IMR-90 (cell line): ENCODE data around the gene VASN. TPM values are rescaled to one million over a fixed set of nuclear protein-coding genes. Genes with fewer than 3 reads are reported as not detected.

ENCODE experiments used
- ATAC-seq: fragments of 200-7000 bp; cut with Tn5 transposase; 2 replicates; pipeline ENCODE4 v1.9.1; 2020; ENCODE audit warnings: low read depth, mild to moderate bottlenecking, moderate library complexity
- BruUV-seq: library from RNA; stranded (reverse); fragments of 400-500 nt; replicated peaks from 2 replicates; lab custom pipeline; 2021; lab: Mats Ljungman, UMichigan
- CTCF ChIA-PET: fragments of 300-600 bp; formaldehyde crosslinking; extraction: SDS; loops from one replicate; lab custom pipeline; 2021; ENCODE audit warnings: antibody characterized with exemption; lab: Yijun Ruan, JAX
- POLR2A ChIA-PET: fragments of 300-600 bp; sonication (Branson Sonifier 250); formaldehyde crosslinking; loops from one replicate; lab custom pipeline; 2022; ENCODE audit warnings: antibody characterized with exemption; ENCODE audit not compliant: unreplicated experiment; lab: Charles Lee
- DNase-seq: peaks from one replicate; pipeline ENCODE4 v3.0.0; 2013
- H2AFZ ChIP-seq: replicated peaks from 2 replicates; pipeline ENCODE3; 2013; ENCODE audit warnings: low read length, mild to moderate bottlenecking; ENCODE audit not compliant: poor library complexity
- H2AK5ac ChIP-seq: 2 replicates; pipeline ENCODE4 v1.6.1; 2013; ENCODE audit warnings: low read depth, low read length, inconsistent platforms
- H2AK9ac ChIP-seq: replicated peaks from 2 replicates; pipeline ENCODE3; 2013; ENCODE audit warnings: mild to moderate bottlenecking, low read depth, low read length, moderate library complexity; ENCODE audit not compliant: poor library complexity
- H2BK120ac ChIP-seq: 2 replicates; pipeline ENCODE4 v1.6.1; 2013; ENCODE audit warnings: low read depth, low read length, inconsistent platforms
- H2BK15ac ChIP-seq: 3 replicates; pipeline ENCODE4 v1.6.1; 2013; ENCODE audit warnings: low read depth, low read length, inconsistent platforms
- H2BK20ac ChIP-seq: 2 replicates; pipeline ENCODE4 v1.6.1; 2013; ENCODE audit warnings: low read depth, mild to moderate bottlenecking, inconsistent platforms, low read length, moderate library complexity
- H2BK5ac ChIP-seq: 2 replicates; pipeline ENCODE4 v1.6.1; 2013; ENCODE audit warnings: mild to moderate bottlenecking, low read depth, low read length, inconsistent platforms; ENCODE audit not compliant: poor library complexity, severe bottlenecking
- H3K14ac ChIP-seq: replicated peaks from 2 replicates; pipeline ENCODE4 v1.6.1; 2013; ENCODE audit warnings: low read depth, low read length, inconsistent platforms
- H3K18ac ChIP-seq: 2 replicates; pipeline ENCODE4 v1.6.1; 2013; ENCODE audit warnings: low read depth, low read length, control low read depth
- H3K23ac ChIP-seq: 2 replicates; pipeline ENCODE4 v1.6.1; 2013; ENCODE audit warnings: low read depth, low read length, inconsistent platforms
- H3K27ac ChIP-seq: 2 replicates; pipeline ENCODE4 v1.5.1; 2013; ENCODE audit warnings: mild to moderate bottlenecking, control low read depth, low read length; ENCODE audit not compliant: insufficient read depth
- H3K27me3 ChIP-seq: 2 replicates; pipeline ENCODE4 v1.6.1; 2013; ENCODE audit warnings: low read length; ENCODE audit not compliant: control insufficient read depth, insufficient read depth
- H3K36me3 ChIP-seq: 2 replicates; pipeline ENCODE4 v1.6.1; 2013; ENCODE audit warnings: low read length, mixed read lengths; ENCODE audit not compliant: control insufficient read depth, insufficient read depth
- H3K4ac ChIP-seq: 2 replicates; pipeline ENCODE4 v1.6.1; 2013; ENCODE audit warnings: low read depth, low read length, inconsistent platforms
- H3K4me1 ChIP-seq: 2 replicates; pipeline ENCODE4 v1.6.1; 2013; ENCODE audit warnings: low read length, mixed read lengths; ENCODE audit not compliant: control insufficient read depth, insufficient read depth
- H3K4me2 ChIP-seq: 2 replicates; pipeline ENCODE4 v1.6.1; 2013; ENCODE audit warnings: low read depth, mild to moderate bottlenecking, control low read depth, low read length, moderate library complexity
- H3K4me3 ChIP-seq: 2 replicates; pipeline ENCODE4 v1.5.1; 2013; ENCODE audit warnings: low read depth, mild to moderate bottlenecking, control low read depth, low read length, moderate library complexity; ENCODE audit not compliant: insufficient read depth
- H3K56ac ChIP-seq: 2 replicates; pipeline ENCODE4 v1.6.1; 2013; ENCODE audit warnings: low read length, inconsistent platforms; ENCODE audit not compliant: insufficient read depth; ENCODE audit errors: extremely low read depth
- H3K79me1 ChIP-seq, 2 experiments: 2 replicates each; pipeline ENCODE4 v1.6.1; 2013; ENCODE audit warnings: low read length in 2 of 2, inconsistent platforms in 1 of 2, low read depth in 1 of 2
- H3K9ac ChIP-seq: 2 replicates; pipeline ENCODE4 v1.6.1; 2013; ENCODE audit warnings: low read depth, low read length, control low read depth
- H3K9me1 ChIP-seq: 2 replicates; pipeline ENCODE4 v1.6.1; 2013; ENCODE audit warnings: low read length, inconsistent platforms; ENCODE audit not compliant: insufficient read depth
- H3K9me3 ChIP-seq: 2 replicates; pipeline ENCODE4 v1.6.1; 2013; ENCODE audit warnings: low read length; ENCODE audit not compliant: control insufficient read depth, insufficient read depth
- H4K20me1 ChIP-seq: 2 replicates; pipeline ENCODE4 v1.6.1; 2013; ENCODE audit warnings: low read length, inconsistent platforms; ENCODE audit not compliant: insufficient read depth
- H4K5ac ChIP-seq: 2 replicates; pipeline ENCODE4 v1.6.1; 2013; ENCODE audit warnings: mild to moderate bottlenecking, low read depth, low read length, control low read depth
- H4K8ac ChIP-seq, 2 experiments: 2 replicates each; pipeline ENCODE4 v1.6.1; 2013; ENCODE audit warnings: low read depth in 2 of 2, low read length in 2 of 2, control low read depth in 1 of 2, inconsistent platforms in 1 of 2
- H4K91ac ChIP-seq: 2 replicates; pipeline ENCODE4 v1.6.1; 2013; ENCODE audit warnings: low read depth, low read length, inconsistent platforms; ENCODE audit not compliant: insufficient read depth
- BHLHE40 ChIP-seq: fragments of 150-350 bp; IDR thresholded peaks from 2 replicates; pipeline ENCODE4 v1.6.1; 2016; ENCODE audit warnings: mild to moderate bottlenecking, low read depth, low read length
- CEBPB ChIP-seq: IDR thresholded peaks from 2 replicates; pipeline ENCODE4 v1.6.1; 2012; ENCODE audit warnings: low read depth, low read length, improper control_type of control experiment
- ELK1 ChIP-seq: fragments of 150-350 bp; IDR thresholded peaks from 2 replicates; pipeline ENCODE4 v1.6.1; 2016; ENCODE audit warnings: low read depth, mild to moderate bottlenecking, low read length, moderate library complexity, borderline replicate concordance
- MXI1 ChIP-seq: IDR thresholded peaks from 2 replicates; pipeline ENCODE4 v1.6.1; 2012; ENCODE audit warnings: low read depth, mild to moderate bottlenecking, low read length, moderate library complexity, borderline replicate concordance
- POLR2A ChIP-seq: IDR thresholded peaks from 2 replicates; pipeline ENCODE4 v1.6.1; 2012; ENCODE audit warnings: mild to moderate bottlenecking, low read depth, low read length
- RAD21 ChIP-seq: IDR thresholded peaks from 2 replicates; pipeline ENCODE4 v1.6.1; 2012; ENCODE audit warnings: low read length, improper control_type of control experiment
- WGBS, 2 experiments: methylation state at CpG; one replicate each; pipeline versions ENCODE4 v1.1.5 to v1.1.7; 2013; ENCODE audit warnings: missing lambda C conversion rate in 2 of 2; ENCODE audit not compliant: insufficient read length in 1 of 2; ENCODE audit errors: extremely low coverage in 2 of 2; 5-methylcytosine and 5-hydroxymethylcytosine counted together
- dilution Hi-C: fragments of 300-500 bp; cut with HindIII; formaldehyde crosslinking; loops from one replicate; pipeline ENCODE4 v1.14.3; 2018; ENCODE audit warnings: low sequenced_read_pairs; ENCODE audit not compliant: unreplicated experiment
- in situ Hi-C: fragments of 300-500 bp; cut with MboI; formaldehyde crosslinking; loops from 3 replicates; pipeline ENCODE4 v1.14.3; 2019; ENCODE audit warnings: low sequenced_read_pairs, inconsistent platforms, mixed read lengths
- intact Hi-C: fragments of 100-400 bp; cut with micrococcal nuclease; formaldehyde crosslinking; loops from 2 replicates; pipeline ENCODE4 v1.10.0; 2022
- polyA plus RNA-seq, 3 experiments: library from polyadenylated mRNA; depleted of rRNA; stranded (reverse); fragments of >200 nt; gene quantifications; 2 replicates each; pipeline ENCODE4 v1.2.3, GENCODE V29; 2012; ENCODE audit warnings: low replicate concordance in 1 of 3
- total RNA-seq: library from RNA; depleted of rRNA; stranded (reverse); fragments of >200 nt; gene quantifications from 2 replicates; pipeline ENCODE4 v1.2.3, GENCODE V29; 2012

Gene VASN
- total and polyA plus RNA-seq, 2 of the 4 experiments (the other 2 are of a cell fraction) = 9.3 to 87.2 TPM

DNA sequence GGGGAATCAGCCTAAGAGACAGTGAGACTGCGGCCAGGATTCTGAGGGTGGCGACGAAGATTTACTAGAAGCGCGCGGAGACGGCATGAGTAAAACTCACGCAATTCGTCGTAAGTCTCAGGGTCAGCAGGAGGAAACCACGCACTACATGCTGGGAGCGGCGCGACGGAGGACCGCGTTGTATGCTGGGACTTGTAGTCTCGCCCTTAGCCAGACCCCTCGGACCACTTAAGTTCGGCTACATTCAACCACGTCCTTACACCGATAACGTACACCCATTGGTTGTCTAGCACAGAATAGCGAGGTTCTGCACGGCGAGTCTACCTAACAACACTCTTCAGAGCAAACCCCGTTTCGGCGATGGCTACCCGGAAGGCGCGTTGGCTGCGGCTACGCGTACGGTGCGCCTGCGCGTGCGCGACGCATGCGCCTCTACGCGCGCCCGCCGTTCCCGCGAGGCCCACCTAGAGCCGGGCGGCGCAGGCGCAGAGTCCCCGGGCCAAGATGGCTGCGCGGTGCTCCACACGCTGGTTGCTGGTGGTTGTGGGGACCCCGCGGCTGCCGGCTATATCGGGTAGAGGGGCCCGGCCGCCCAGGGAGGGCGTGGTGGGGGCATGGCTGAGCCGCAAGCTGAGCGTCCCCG, 53.9 kb downstream of the VASN start, which contains the start of gene DNAJA3:
Gene DNAJA3 (plus strand): TSS at position 491 of the 643 bp plus-strand sequence. CDS start 14 bp downstream, at position 505.
- peak within 1 kb of the TSS; percentile 100 for H3K14ac ChIP-seq
- peak within 1 kb of the TSS; percentile 91 for H3K27ac ChIP-seq
- TSS peak; percentile 95 for BruUV-seq
- H2AFZ ChIP-seq = peak within 1 kb of the TSS; percentile 100
- H3K4ac ChIP-seq = peak within 1 kb of the TSS; percentile 99
- H3K79me1 ChIP-seq = peaks cover 13 to 41% of the 10 kb centered on the region in 2 experiments; a peak in 3 of 4 replicates
- peak within 1 kb of the TSS; percentile 96 for H3K18ac ChIP-seq
- peak within 1 kb of the TSS; percentile 100 for H3K56ac ChIP-seq
- WGBS, 2 experiments = 0% methylated on average over 4 of the region's 68 CpGs; no CpG with 5 or more reads in 1 of the 2 experiments
- H2BK5ac ChIP-seq = peak within 1 kb of the TSS; percentile 99
- DNase-seq = peak; percentile 96
- H3K9ac ChIP-seq = peak within 1 kb of the TSS; percentile 97
- peaks cover 5% of the 10 kb centered on the region; the same call in 1 of the 2 replicates for H3K4me1 ChIP-seq
- peak within 1 kb of the TSS; percentile 100 for H3K23ac ChIP-seq
- dilution Hi-C loops = no loop called here
- peaks cover 16% of the 10 kb centered on the region; the same call in 1 of the 2 replicates for H4K20me1 ChIP-seq
- POLR2A ChIA-PET = no interaction called here
- TF ChIP-seq ELK1 = no peak
- TF ChIP-seq BHLHE40 = no peak
- peak; percentile 77 for TF ChIP-seq CEBPB
- TF ChIP-seq RAD21 = 0 out of 2 replicates have a peak, but pooled peaks have one; percentile 9
- peak; percentile 92 for TF ChIP-seq POLR2A
- TF ChIP-seq MXI1 = peak; percentile 81
- peak; percentile 97 for ATAC-seq
- peak within 1 kb of the TSS; percentile 99 for H2AK5ac ChIP-seq
- H3K36me3 ChIP-seq = peaks cover 1% of the 10 kb centered on the region
- H3K9me1 ChIP-seq = peaks cover 16% of the 10 kb centered on the region
- H3K4me3 ChIP-seq = peak within 1 kb of the TSS; percentile 61
- no peaks in the 10 kb centered on the region for H3K9me3 ChIP-seq
- peak within 1 kb of the TSS; percentile 98 for H4K5ac ChIP-seq
- H3K27me3 ChIP-seq = no peaks in the 10 kb centered on the region
- H2AK9ac ChIP-seq = peak within 1 kb of the TSS; percentile 99
- intact Hi-C loops = no loop called here
- peak within 1 kb of the TSS; percentile 92 for H2BK20ac ChIP-seq
- H4K91ac ChIP-seq = peak within 1 kb of the TSS; percentile 100
- in situ Hi-C loops = no loop called here
- peak within 1 kb of the TSS; percentile 96 for H3K4me2 ChIP-seq
- peak within 1 kb of the TSS; percentile 89 to 100 for H4K8ac ChIP-seq
- H2BK15ac ChIP-seq = peak within 1 kb of the TSS; percentile 100
- H2BK120ac ChIP-seq = peak within 1 kb of the TSS; percentile 98
- CTCF ChIA-PET = no interaction called here
